ENCODE data around the gene PLA2G4F.

PLA2G4F gene

GRCh38 chr15:42094512-42094963 is 61.9 kb downstream of the PLA2G4F start, which contains the start of gene PLA2G4D:
Gene PLA2G4D, minus strand, starts transcription at chr15:42094562. Its CDS starts 103 bp downstream, at chr15:42094459.
- Histone ChIP-seq H3K36me3 (ENCODE audit: control insufficient read depth in 2 of 2, insufficient read depth in 1 of 2, low read length in 2 of 2) (no peaks in the 10 kb centered on the region), H3K9me3 (ENCODE audit: control insufficient read depth, insufficient read depth, low read depth, low read length) (no peaks in the 10 kb centered on the region), H3K27ac (ENCODE audit: extremely low read depth, low read depth, low read length) (no peak within 1 kb of the TSS), H3K4me1 (ENCODE audit: control insufficient read depth, insufficient read depth, low read length) (0 out of 2 replicates have a peak, but pooled peaks cover 3% of the 10 kb centered on the region), H3K4me3 (ENCODE audit: low read depth, low read length) (no peak within 1 kb of the TSS)
- CTCF ChIA-PET: interaction anchor here (0.5 to 1.3 kb wide), 2 partner anchors 10 to 105 kb away, joined by 3 read pairs; no protein-coding TSS in a partner anchor
- POLR2A ChIA-PET: no interaction called here
- peak; percentile 62; the same call in 1 of the 2 replicates for TF ChIP-seq ZIC2 (tag by site-specific recombination; IDR thresholded peaks at IDR 0.05)
- TF ChIP-seq ZNF558 (tag by site-specific recombination; IDR thresholded peaks at IDR 0.05): no peak
- TF ChIP-seq HOXD13 (CRISPR knock-in tag; IDR thresholded peaks at IDR 0.05; ENCODE audit: borderline replicate concordance): no peak
- TF ChIP-seq GLIS1 (tag by site-specific recombination; IDR thresholded peaks at IDR 0.05): peak; percentile 48
- TF ChIP-seq, protein P1, sequence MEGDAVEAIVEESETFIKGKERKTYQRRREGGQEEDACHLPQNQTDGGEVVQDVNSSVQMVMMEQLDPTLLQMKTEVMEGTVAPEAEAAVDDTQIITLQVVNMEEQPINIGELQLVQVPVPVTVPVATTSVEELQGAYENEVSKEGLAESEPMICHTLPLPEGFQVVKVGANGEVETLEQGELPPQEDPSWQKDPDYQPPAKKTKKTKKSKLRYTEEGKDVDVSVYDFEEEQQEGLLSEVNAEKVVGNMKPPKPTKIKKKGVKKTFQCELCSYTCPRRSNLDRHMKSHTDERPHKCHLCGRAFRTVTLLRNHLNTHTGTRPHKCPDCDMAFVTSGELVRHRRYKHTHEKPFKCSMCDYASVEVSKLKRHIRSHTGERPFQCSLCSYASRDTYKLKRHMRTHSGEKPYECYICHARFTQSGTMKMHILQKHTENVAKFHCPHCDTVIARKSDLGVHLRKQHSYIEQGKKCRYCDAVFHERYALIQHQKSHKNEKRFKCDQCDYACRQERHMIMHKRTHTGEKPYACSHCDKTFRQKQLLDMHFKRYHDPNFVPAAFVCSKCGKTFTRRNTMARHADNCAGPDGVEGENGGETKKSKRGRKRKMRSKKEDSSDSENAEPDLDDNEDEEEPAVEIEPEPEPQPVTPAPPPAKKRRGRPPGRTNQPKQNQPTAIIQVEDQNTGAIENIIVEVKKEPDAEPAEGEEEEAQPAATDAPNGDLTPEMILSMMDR (tag by site-specific recombination; IDR thresholded peaks at IDR 0.05): 0 out of 2 replicates have a peak, but pooled peaks have one; percentile 20
- TF ChIP-seq, protein P2, sequence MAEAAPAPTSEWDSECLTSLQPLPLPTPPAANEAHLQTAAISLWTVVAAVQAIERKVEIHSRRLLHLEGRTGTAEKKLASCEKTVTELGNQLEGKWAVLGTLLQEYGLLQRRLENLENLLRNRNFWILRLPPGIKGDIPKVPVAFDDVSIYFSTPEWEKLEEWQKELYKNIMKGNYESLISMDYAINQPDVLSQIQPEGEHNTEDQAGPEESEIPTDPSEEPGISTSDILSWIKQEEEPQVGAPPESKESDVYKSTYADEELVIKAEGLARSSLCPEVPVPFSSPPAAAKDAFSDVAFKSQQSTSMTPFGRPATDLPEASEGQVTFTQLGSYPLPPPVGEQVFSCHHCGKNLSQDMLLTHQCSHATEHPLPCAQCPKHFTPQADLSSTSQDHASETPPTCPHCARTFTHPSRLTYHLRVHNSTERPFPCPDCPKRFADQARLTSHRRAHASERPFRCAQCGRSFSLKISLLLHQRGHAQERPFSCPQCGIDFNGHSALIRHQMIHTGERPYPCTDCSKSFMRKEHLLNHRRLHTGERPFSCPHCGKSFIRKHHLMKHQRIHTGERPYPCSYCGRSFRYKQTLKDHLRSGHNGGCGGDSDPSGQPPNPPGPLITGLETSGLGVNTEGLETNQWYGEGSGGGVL (tag by site-specific recombination; IDR thresholded peaks at IDR 0.05): 0 out of 2 replicates have a peak, but pooled peaks have one; percentile 30
- no peak for TF ChIP-seq ZNF670 (tag by site-specific recombination; IDR thresholded peaks at IDR 0.05; ENCODE audit: low read depth)
- no peak for TF ChIP-seq REPIN1 (tag by site-specific recombination; IDR thresholded peaks at IDR 0.05; ENCODE audit: low read depth)
- TF ChIP-seq, protein P3, sequence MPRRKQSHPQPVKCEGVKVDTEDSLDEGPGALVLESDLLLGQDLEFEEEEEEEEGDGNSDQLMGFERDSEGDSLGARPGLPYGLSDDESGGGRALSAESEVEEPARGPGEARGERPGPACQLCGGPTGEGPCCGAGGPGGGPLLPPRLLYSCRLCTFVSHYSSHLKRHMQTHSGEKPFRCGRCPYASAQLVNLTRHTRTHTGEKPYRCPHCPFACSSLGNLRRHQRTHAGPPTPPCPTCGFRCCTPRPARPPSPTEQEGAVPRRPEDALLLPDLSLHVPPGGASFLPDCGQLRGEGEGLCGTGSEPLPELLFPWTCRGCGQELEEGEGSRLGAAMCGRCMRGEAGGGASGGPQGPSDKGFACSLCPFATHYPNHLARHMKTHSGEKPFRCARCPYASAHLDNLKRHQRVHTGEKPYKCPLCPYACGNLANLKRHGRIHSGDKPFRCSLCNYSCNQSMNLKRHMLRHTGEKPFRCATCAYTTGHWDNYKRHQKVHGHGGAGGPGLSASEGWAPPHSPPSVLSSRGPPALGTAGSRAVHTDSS (tag by site-specific recombination; IDR thresholded peaks at IDR 0.05): no peak

DNA sequence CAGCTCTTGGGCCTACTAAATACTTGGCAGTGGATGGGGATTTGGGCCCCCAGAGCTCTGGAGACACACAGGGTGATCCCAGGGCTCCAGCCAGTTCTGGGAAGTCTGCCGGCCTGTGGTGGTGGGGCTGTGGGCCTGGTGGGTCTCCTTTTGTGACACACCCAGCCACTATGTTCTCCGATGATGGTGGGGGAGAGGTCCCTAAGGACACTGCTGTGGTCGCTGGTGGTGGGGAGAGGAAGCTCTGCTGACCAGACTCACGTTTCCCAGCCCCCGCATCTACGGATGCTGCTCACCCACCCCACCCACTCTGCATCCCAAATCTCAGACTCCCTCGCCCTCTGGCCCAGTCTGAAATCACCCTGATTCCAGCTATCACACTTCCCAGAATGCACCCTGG is 62.5 kb downstream of the PLA2G4F start:
- H3K36me3 ChIP-seq (ENCODE audit: control insufficient read depth in 2 of 2, insufficient read depth in 1 of 2, low read length in 2 of 2): no peaks in the 10 kb centered on the region
- no peaks in the 10 kb centered on the region for H3K9me3 ChIP-seq (ENCODE audit: control insufficient read depth, insufficient read depth, low read depth, low read length)
- 0 out of 2 replicates have a peak, but pooled peaks cover 3% of the 10 kb centered on the region for H3K4me1 ChIP-seq (ENCODE audit: control insufficient read depth, insufficient read depth, low read length)
- TF ChIP-seq ZBTB26 (tag by site-specific recombination; optimal IDR thresholded peaks at IDR 0.05) (no peak), SETDB1 (IDR thresholded peaks at IDR 0.05; ENCODE audit: insufficient read length, low read length) (no peak)
- ChIA-PET POLR2A (no interaction called here), CTCF (interaction anchor here (0.5 to 1.3 kb wide), 2 partner anchors 9 to 104 kb away, joined by 3 read pairs; no protein-coding TSS in a partner anchor)
- H3K4me3 ChIP-seq (ENCODE audit: low read depth, low read length): no peak overlapping the region
- no peak overlapping the region for H3K27ac ChIP-seq (ENCODE audit: extremely low read depth, low read depth, low read length)

DNA sequence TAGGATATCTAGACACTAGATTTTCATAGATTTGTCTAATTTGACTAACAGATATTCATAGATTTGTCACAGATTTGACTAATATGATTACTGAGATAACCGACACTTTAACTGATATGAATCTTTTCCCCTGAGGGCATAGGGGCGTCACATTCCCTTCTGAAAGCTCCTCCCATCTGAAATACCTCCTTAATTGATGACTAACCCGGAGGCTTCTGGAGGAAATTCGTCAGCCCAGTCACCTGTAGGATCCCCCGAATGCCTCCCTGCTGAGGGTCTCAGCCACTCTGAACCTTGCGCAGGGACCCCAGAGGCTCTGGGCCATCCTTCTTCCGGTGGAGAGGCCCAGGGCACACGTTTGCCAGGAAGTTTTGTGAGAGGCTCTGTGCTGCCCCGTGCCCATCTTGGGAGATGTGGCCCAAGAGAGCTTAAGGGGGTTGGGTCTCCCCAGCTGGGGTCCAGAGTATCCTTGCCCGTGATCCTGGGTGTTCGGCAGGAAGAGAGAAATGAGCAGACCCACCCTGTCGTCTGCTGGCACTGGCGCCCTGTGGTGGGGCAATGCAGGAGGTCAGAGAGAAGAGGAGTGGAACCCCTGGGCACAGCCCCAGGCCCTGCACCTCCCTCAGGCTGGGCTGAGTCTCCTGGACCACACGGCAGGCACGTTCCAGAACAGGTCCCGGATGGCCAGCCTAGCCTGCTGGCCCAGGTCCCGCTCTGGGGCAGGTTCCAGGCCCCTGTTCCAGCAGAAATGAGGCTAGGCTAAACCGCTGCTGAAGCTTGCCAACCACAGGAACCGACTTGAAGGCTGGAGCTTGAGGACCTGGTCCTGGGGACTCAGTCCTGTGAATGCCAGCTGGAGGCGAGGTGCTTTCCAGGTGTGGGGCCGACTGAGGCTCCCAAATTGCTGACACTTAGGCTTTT is 63.8 kb downstream of the PLA2G4F start:
- CTCF ChIA-PET: interaction anchor here (0.9 kb wide), 1 partner anchor 9 kb away, joined by 3 read pairs; no protein-coding TSS in a partner anchor
- peak; percentile 49 for TF ChIP-seq SCRT2 (tag by site-specific recombination; IDR thresholded peaks at IDR 0.05)
- TF ChIP-seq ZNF701 (tag by site-specific recombination; IDR thresholded peaks at IDR 0.05): no peak
- no peak for TF ChIP-seq ZNF521 (tag by site-specific recombination; IDR thresholded peaks at IDR 0.05)
- TF ChIP-seq, protein P4, sequence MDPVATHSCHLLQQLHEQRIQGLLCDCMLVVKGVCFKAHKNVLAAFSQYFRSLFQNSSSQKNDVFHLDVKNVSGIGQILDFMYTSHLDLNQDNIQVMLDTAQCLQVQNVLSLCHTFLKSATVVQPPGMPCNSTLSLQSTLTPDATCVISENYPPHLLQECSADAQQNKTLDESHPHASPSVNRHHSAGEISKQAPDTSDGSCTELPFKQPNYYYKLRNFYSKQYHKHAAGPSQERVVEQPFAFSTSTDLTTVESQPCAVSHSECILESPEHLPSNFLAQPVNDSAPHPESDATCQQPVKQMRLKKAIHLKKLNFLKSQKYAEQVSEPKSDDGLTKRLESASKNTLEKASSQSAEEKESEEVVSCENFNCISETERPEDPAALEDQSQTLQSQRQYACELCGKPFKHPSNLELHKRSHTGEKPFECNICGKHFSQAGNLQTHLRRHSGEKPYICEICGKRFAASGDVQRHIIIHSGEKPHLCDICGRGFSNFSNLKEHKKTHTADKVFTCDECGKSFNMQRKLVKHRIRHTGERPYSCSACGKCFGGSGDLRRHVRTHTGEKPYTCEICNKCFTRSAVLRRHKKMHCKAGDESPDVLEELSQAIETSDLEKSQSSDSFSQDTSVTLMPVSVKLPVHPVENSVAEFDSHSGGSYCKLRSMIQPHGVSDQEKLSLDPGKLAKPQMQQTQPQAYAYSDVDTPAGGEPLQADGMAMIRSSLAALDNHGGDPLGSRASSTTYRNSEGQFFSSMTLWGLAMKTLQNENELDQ (tag by site-specific recombination; IDR thresholded peaks at IDR 0.05; ENCODE audit: low read depth): no peak
- no peak for TF ChIP-seq GLI4 (tag by site-specific recombination; IDR thresholded peaks at IDR 0.05)
- TF ChIP-seq ZNF488 (tag by site-specific recombination; IDR thresholded peaks at IDR 0.05): no peak
- Histone ChIP-seq H3K9me3 (ENCODE audit: control insufficient read depth, insufficient read depth, low read depth, low read length) (no peaks in the 10 kb centered on the region), H3K4me1 (ENCODE audit: control insufficient read depth, insufficient read depth, low read length) (0 out of 2 replicates have a peak, but pooled peaks cover 3% of the 10 kb centered on the region), H3K36me3 (ENCODE audit: control insufficient read depth in 2 of 2, insufficient read depth in 1 of 2, low read length in 2 of 2) (no peaks in the 10 kb centered on the region), H3K4me3 (ENCODE audit: low read depth, low read length) (no peak overlapping the region), H3K27ac (ENCODE audit: extremely low read depth, low read depth, low read length) (no peak overlapping the region)
- POLR2A ChIA-PET: no interaction called here

All from HEK293 (cell line).